Loucy (cell line): Measurements from ENCODE around the gene TCEANC2.

Experiments
- EZH2phosphoT487 ChIP-seq: fragments of 200-600 bp; IDR thresholded peaks from 2 replicates; pipeline ENCODE4 v1.6.1; 2018; ENCODE audit warnings: antibody characterized with exemption, mild to moderate bottlenecking, moderate library complexity, borderline replicate concordance
- TF ChIP-seq, protein P1 (sequence below): fragments of 200-600 bp; sonication (generic); conservative IDR thresholded peaks from 2 replicates; pipeline ENCODE4 v1.5.1; 2014; ENCODE audit warnings: mild to moderate bottlenecking, antibody characterized with exemption, low read length

DNA sequence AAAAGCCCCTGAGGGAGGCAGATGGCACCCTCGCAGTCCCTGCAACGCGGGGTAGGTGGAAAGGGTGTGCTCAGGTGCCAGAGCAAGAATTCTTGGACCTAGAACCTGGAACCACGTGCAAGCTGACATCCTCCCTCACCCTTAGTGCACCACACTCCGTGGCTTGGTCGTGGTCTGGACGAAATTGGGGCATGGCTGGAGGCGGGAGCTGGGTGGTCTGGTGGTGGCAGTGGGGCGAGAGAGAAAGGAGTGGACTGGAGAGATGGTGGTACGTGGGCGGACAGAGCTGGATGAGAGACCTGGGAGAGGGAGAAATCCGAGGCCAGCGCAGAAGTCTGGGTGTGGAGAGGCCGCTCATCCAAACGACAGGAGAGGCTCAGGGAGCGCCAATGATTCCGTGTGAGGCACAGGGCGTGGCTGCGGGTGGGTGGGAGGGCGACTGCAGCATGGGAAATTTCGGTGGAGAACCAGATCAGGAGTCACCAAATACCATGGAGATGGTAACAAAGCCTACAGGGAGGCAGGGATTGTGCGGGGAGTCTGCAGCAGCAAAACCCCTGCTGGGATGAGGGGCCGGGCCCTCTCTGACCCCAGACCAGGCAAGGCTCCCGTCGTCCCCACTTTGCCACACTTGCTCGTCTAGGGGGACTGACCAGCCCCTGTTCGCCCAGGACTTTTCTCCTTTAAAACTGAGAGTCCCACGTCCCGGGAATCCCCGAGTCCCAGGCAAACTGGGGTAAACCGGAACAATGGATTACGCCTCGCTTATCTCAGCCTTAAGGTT, 67.5 kb downstream of the TCEANC2 start:
- TF ChIP-seq, protein P1, sequence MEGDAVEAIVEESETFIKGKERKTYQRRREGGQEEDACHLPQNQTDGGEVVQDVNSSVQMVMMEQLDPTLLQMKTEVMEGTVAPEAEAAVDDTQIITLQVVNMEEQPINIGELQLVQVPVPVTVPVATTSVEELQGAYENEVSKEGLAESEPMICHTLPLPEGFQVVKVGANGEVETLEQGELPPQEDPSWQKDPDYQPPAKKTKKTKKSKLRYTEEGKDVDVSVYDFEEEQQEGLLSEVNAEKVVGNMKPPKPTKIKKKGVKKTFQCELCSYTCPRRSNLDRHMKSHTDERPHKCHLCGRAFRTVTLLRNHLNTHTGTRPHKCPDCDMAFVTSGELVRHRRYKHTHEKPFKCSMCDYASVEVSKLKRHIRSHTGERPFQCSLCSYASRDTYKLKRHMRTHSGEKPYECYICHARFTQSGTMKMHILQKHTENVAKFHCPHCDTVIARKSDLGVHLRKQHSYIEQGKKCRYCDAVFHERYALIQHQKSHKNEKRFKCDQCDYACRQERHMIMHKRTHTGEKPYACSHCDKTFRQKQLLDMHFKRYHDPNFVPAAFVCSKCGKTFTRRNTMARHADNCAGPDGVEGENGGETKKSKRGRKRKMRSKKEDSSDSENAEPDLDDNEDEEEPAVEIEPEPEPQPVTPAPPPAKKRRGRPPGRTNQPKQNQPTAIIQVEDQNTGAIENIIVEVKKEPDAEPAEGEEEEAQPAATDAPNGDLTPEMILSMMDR = no peak
- no peak for TF ChIP-seq EZH2phosphoT487
